DOHH2 (cell line): ENCODE results near the gene OAT.
A peak's percentile ranks its signal among the peaks of the same experiment; 100 is the strongest.
"Not testable (repeated sequence)": the region's sequence is repeated elsewhere in the genome, so short reads cannot be mapped to it uniquely, and the experiment has no call there.

ENCODE experiments used
- H3F3A ChIP-seq: fragments of 200-600 bp; sonication (generic), shearing (Covaris generic); 2 replicates; pipeline ENCODE4 v1.6.0; 2016; ENCODE audit warnings: antibody characterized with exemption, mild to moderate bottlenecking; ENCODE audit not compliant: control insufficient read depth, insufficient read depth
- H3K27ac ChIP-seq: fragments of 200-600 bp; sonication (generic); 2 replicates; pipeline ENCODE4 v1.5.1; 2014; ENCODE audit warnings: low read depth, mild to moderate bottlenecking, low read length, moderate library complexity
- H3K27me3 ChIP-seq: fragments of 200-600 bp; sonication (generic); 2 replicates; pipeline ENCODE4 v1.6.1; 2014; ENCODE audit warnings: mild to moderate bottlenecking, low read length, mixed read lengths; ENCODE audit not compliant: control insufficient read depth
- H3K36me3 ChIP-seq: fragments of 200-600 bp; sonication (generic); 2 replicates; pipeline ENCODE4 v1.6.1; 2014; ENCODE audit warnings: mild to moderate bottlenecking, low read length, moderate library complexity, mixed read lengths; ENCODE audit not compliant: control insufficient read depth
- H3K4me1 ChIP-seq: fragments of 200-600 bp; sonication (generic); 2 replicates; pipeline ENCODE4 v1.6.1; 2014; ENCODE audit warnings: mild to moderate bottlenecking, low read length, mixed read lengths; ENCODE audit not compliant: control insufficient read depth
- H3K4me2 ChIP-seq: fragments of 200-600 bp; sonication (generic); 2 replicates; pipeline ENCODE4 v1.6.0; 2014; ENCODE audit warnings: mild to moderate bottlenecking, low read length, moderate library complexity
- H3K4me3 ChIP-seq: fragments of 200-600 bp; sonication (generic); 2 replicates; pipeline ENCODE4 v1.5.1; 2014; ENCODE audit warnings: mild to moderate bottlenecking, low read length, mixed read lengths
- H3K79me2 ChIP-seq: fragments of 200-600 bp; sonication (generic); 2 replicates; pipeline ENCODE4 v1.6.1; 2014; ENCODE audit warnings: mild to moderate bottlenecking, low read length, mixed read lengths; ENCODE audit not compliant: control insufficient read depth
- H3K9me2 ChIP-seq: fragments of 200-600 bp; sonication (generic); replicated peaks from 2 replicates; pipeline ENCODE4 v1.6.1; 2014; ENCODE audit warnings: mild to moderate bottlenecking, low read length, mixed read lengths; ENCODE audit not compliant: control insufficient read depth
- H3K9me3 ChIP-seq: fragments of 200-600 bp; sonication (generic); 2 replicates; pipeline ENCODE4 v1.6.1; 2014; ENCODE audit warnings: antibody characterized with exemption, low read length, mixed read lengths; ENCODE audit not compliant: control insufficient read depth, insufficient read depth
- H4K20me1 ChIP-seq: fragments of 200-600 bp; sonication (generic); 2 replicates; pipeline ENCODE4 v1.6.0; 2014; ENCODE audit warnings: low read depth, mild to moderate bottlenecking, antibody characterized with exemption, low read length, moderate library complexity; ENCODE audit not compliant: control insufficient read depth, insufficient read depth
- EZH2phosphoT487 ChIP-seq: fragments of 200-600 bp; sonication (generic); IDR thresholded peaks from 2 replicates; pipeline ENCODE4 v1.6.1; 2017; ENCODE audit warnings: borderline replicate concordance, mild to moderate bottlenecking, antibody characterized with exemption, low read length, moderate library complexity, mixed read lengths
- TF ChIP-seq, protein P1 (sequence below): fragments of 200-600 bp; sonication (generic); IDR thresholded peaks from one replicate; pipeline ENCODE4 v1.5.1; 2014; ENCODE audit warnings: antibody characterized with exemption, mild to moderate bottlenecking, low read depth, low read length; ENCODE audit not compliant: poor library complexity, severe bottlenecking

Gene OAT

DNA sequence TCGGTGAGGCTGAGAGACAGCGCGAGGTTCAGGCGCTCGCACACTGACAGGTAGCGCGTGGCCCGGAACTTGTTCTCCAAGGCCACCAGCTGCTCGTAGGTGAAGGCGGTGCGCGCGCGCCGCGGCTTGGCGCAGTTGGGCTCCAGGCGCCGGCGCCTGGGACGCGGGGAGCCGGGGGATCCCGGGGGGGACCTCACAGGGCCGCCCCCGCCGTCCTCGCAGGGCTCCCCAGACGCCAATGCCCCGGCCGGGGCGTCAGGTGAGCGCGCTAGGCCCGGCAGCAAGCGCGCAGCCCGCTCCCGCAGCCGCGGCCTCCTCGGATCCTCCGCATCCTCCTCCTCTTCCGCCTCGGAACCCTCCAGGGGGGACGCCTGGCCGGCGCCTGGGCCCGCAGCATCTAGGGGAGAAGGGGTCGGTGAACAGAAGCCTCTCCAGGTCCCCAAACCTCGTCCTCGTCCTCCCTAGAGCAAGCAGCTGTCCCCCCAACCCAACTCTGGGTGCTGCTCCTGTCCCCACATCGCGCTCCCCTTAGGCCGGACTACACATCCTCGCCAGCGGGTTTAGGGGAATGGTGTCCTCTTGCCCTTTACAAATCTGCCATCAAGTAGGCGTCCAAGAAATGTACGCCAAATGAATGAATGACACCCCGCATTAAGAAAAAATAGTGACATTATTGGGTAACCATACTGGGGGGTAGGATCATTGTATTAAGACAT is 29.2 kb upstream of the OAT start:
- no peak overlapping the region for H3K4me3 ChIP-seq
- H4K20me1 ChIP-seq, result peaks cover 3% of the 10 kb centered on the region; the same call in 1 of the 2 replicates
- H3K27me3 ChIP-seq, result peaks cover 80% of the 10 kb centered on the region
- H3K9me3 ChIP-seq, result no peaks in the 10 kb centered on the region
- no peaks in the 10 kb centered on the region for H3K79me2 ChIP-seq
- H3K4me1 ChIP-seq, result no peaks in the 10 kb centered on the region
- H3K36me3 ChIP-seq, result no peaks in the 10 kb centered on the region
- H3K4me2 ChIP-seq, result no peak overlapping the region
- peak; percentile 74 for TF ChIP-seq EZH2phosphoT487
- TF ChIP-seq, protein P1, sequence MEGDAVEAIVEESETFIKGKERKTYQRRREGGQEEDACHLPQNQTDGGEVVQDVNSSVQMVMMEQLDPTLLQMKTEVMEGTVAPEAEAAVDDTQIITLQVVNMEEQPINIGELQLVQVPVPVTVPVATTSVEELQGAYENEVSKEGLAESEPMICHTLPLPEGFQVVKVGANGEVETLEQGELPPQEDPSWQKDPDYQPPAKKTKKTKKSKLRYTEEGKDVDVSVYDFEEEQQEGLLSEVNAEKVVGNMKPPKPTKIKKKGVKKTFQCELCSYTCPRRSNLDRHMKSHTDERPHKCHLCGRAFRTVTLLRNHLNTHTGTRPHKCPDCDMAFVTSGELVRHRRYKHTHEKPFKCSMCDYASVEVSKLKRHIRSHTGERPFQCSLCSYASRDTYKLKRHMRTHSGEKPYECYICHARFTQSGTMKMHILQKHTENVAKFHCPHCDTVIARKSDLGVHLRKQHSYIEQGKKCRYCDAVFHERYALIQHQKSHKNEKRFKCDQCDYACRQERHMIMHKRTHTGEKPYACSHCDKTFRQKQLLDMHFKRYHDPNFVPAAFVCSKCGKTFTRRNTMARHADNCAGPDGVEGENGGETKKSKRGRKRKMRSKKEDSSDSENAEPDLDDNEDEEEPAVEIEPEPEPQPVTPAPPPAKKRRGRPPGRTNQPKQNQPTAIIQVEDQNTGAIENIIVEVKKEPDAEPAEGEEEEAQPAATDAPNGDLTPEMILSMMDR, result no peak
- H3F3A ChIP-seq, result no peaks in the 10 kb centered on the region
- H3K9me2 ChIP-seq, result no peaks in the 10 kb centered on the region
- H3K27ac ChIP-seq, result no peak overlapping the region

- H3K27ac ChIP-seq, result no peak overlapping the region
- H3K79me2 ChIP-seq, result no peaks in the 10 kb centered on the region
- peaks cover 78% of the 10 kb centered on the region for H3K27me3 ChIP-seq
- no peaks in the 10 kb centered on the region for H3K36me3 ChIP-seq
- H3K4me3 ChIP-seq, result no peak overlapping the region
- peaks cover 3% of the 10 kb centered on the region; the same call in 1 of the 2 replicates for H4K20me1 ChIP-seq
- no peak overlapping the region for H3K4me2 ChIP-seq
- no peak for TF ChIP-seq EZH2phosphoT487
- TF ChIP-seq, protein P1, result no peak
- no peaks in the 10 kb centered on the region for H3F3A ChIP-seq
- H3K9me3 ChIP-seq, result no peaks in the 10 kb centered on the region
- no peaks in the 10 kb centered on the region for H3K4me1 ChIP-seq
- H3K9me2 ChIP-seq, result no peaks in the 10 kb centered on the region
Observed at GRCh38 chr10:124446830-124447750, 28.4 kb upstream of the OAT start.

DNA sequence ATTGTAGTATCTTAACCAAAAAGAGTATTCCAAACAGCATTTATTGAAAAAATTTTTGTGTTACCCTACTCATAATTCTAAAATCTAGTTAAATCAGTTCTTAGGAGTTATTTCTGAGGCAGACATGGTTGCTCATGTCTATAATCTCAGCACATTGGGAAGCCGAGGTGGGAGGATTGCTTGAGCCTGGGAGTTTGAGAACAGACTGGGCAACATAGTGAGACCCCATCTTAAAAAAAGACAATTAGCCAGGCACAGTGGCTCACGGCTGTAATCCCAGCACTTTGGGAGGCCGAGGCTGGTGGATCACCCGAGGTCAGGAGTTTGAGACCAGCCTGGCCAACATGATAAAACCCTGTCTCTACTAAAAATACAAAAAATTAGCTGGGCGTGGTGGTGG is 23.0 kb upstream of the OAT start:
- not testable (repeated sequence) for H3K27ac ChIP-seq

More for the DNA sequence above, 23.0 kb upstream of the OAT start:
- not testable (repeated sequence) for H3K36me3 ChIP-seq, H3K79me2 ChIP-seq, H4K20me1 ChIP-seq, H3K4me1 ChIP-seq, H3F3A ChIP-seq, H3K4me2 ChIP-seq, H3K9me3 ChIP-seq, H3K4me3 ChIP-seq, H3K9me2 ChIP-seq
- H3K27me3 ChIP-seq, result peaks cover 44% of the 10 kb centered on the region
